GM18511 (cell line): ENCODE results near the gene ST8SIA2.

Experiments used
- ATAC-seq: cut with Tn5 transposase; IDR thresholded peaks from one replicate; pipeline ENCODE4 v1.9.1; 2021; ENCODE audit warnings: mild to moderate bottlenecking, moderate library complexity; ENCODE audit not compliant: unreplicated experiment

Gene ST8SIA2

DNA sequence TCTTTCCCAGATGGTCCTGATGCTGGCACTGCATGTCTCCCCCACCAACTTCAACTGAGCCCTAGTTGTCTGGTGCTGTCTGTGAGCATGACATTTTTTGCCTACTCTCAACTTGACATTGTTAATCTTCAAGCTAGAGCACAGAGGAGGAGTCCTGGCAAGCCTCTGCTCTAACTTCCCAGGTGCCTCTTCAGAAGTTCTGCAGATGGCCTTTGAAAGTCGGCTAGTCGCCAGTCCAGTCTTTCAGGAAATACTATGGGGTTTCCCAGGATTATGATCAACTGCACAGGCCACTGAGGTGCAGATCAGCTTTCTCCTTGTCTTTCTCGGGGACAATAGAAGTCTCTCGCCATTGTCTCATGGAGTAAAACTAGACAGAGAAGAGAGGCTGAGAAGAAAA is 86.7 kb downstream of the ST8SIA2 start:
- ATAC-seq, result no peak

DNA sequence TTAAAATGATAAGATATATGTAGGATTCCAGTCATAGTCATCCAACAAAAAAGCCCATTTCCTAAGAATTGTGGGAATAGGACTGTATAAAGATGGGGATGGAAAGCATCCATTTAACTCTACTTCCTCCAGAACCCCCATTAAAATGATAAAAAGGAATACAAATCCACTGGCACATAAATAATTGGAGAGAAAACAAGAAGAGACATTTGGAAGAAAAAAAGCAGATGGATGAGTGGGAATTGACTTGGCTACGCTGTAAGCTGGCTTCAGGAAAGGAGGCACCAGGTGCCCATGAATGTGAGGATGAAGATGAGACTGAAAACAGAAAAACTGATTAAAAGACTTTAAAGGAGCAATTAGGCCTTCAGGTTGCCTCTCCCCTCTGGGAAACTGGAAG is 91.8 kb downstream of the ST8SIA2 start:
- ATAC-seq, result no peak

DNA sequence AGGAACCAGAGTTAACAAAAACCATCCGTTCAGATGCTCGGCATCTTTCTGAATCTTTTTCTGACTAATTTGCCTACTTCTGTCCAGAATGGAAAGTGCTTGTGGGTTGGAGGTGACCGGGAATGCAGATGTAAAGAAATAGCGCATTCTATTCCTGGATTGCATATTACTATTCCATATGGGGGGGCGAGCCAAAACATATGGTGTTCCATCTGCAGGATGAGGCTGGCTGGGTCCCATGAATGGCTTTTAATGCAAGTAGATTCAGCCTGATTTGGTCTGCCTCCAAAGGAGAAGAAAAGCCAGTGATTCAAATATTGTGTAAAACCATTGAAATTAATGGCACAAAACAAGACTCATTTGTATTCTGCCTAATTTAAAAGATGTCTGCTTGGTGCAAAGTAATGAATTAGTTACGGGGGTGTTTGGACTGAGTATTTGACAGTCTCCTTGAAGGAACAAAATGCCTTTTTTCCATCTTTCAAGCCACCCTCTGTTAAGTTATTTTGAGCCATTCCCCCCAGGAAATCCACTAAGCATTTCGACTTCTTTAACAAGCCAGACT is 99.0 kb downstream of the ST8SIA2 start:
- no peak for ATAC-seq

DNA sequence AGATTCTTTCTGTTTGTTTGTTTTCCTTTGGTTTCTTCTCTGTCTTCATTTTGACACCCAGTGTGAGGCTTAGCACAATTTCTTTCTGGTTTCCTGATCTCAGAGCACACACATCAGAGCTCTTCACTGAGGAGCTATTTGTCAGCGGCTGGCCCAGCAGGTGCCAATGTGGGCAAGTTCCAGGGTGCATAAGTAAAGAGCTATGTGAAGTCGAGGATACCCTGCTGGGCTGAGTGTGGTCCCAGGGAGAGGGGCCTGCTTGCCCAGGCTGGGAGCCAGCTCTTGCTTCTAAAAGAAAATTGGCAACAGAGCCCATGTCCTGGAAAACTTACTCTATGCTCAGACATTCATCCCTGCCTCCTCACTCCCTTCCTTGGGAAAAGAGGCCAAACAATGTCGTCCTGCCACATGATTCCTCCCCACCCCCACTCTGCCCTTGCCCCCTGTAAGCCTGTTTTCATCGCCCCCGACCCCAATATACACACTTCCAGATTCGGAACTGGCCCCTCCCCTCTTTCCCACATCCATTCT is 101.2 kb downstream of the ST8SIA2 start:
- ATAC-seq, result no peak

DNA sequence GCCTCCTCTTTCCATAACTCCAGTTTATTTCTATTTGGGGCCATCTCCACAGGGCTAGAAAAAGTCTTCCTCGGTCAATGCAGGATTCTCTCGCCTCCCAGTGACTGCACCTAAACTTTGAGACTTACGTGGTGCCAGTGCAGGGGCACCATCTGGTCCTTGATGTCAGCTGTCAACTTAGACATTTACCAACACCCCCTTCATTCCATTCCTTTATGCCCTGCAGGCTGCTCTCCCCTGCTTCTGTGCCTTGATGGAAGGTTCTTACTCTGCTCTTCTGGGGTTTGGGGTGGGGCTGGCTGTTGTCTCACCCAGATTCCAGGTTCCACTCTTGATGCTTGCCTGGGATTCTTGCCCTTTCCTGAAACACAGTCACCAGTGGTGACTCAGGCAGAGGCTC is 101.8 kb downstream of the ST8SIA2 start:
- no peak for ATAC-seq

DNA sequence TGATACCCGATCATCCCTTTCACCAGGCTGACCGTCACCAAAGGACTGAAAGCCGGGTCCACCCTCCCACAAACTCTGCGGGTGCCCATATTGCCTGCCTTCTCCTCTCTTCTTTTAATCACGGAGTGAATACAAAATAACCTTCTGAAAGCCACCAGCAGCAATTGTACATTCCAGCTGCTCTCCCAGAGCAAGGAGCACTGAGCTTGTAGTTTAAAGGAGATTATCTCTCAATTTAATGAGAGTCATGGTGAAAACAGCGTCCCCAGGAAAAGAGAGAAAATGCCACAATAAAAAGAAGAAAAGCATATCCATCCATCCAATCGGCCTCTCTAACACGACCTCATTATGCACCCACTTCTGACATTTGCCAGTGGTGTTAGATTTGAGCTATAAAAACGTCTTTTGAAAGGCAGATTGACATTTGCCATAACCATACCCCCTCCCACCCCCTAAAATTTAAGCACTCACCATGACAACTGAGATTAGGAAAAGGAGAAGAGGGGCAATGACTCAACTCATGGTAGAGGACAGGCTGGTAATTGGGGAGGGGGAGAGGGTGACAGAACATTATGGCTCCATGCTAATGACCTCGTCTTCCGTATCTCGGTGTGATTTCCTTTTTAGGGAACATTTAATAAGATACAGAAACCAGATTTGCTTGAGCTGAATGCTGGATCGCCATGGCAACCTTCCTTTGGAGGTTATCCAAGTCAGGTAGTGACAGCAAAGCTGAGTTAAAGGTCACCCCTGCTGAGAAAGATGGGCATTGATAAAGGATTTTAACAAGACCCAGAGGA is 106.2 kb downstream of the ST8SIA2 start:
- no peak for ATAC-seq

GRCh38 chr15:92502336-92502735 is 108.7 kb downstream of the ST8SIA2 start:
- no peak for ATAC-seq

GRCh38 chr15:92502930-92503857 is 109.5 kb downstream of the ST8SIA2 start:
- ATAC-seq, result no peak

GRCh38 chr15:92503889-92504288 is 110.2 kb downstream of the ST8SIA2 start:
- no peak for ATAC-seq

DNA sequence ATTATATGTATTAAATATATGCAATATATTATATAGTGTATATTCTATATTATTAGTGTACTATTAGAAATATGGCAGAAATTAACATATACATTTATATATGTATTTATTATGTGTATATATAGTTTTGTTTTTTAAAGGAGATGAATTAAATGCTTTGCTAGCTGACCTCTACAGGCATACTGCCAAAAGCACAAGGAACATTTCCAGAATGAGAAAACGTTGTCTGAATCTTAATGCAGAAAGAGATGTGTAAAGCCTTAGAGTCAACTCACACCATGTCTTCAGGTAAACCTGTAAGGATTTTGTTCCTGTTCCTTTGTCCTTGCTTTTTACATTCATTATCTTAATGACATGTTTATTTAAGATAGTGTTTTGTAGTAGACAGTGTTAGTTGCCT is 111.9 kb downstream of the ST8SIA2 start:
- ATAC-seq, result no peak

GRCh38 chr15:92506506-92506905 is 112.8 kb downstream of the ST8SIA2 start:
- no peak for ATAC-seq

DNA sequence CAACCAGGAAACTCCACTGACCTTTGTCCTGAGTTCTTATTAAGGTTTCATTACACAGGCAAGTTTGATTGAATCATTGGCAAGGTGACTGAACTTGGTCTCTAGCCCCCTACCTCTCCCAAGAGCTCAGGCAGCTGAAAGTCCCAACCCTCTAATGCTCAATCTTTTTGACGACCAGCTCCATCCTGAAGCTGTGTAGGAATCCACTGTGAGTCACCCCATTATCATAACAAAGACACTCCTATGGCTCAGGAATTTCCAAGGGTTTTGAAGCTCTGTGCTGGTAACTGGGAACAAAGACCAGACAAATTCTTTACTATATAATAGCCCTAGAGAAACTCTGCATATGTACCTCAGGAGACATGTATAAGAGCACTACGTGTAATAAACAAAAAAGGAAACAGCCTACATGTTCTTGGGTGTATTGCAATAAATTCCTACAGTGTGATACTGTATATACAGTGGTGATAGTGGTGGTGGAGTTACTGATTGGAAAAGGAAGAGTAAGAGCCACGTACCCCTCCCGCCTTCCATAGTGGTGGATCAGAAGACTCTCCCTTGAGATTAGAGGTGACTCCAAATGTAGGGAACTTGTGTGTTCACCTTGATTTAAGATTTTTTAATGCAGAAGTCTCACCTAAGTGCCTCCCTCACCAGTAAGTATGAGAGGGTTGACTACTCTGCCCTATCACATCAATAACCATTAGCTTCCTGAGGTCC is 116.6 kb downstream of the ST8SIA2 start:
- ATAC-seq, result no peak
